ENCODE data around the gene ZFAND5.

GRCh38 chr9:72400866-72401265, 35.9 kb upstream of the ZFAND5 start:
- TF ChIP-seq CTCF (conservative IDR thresholded peaks at IDR 0.05; ENCODE audit: low read depth, low read length): no peak
- no peak for TF ChIP-seq EZH2phosphoT487 (IDR thresholded peaks at IDR 0.05; ENCODE audit: borderline replicate concordance, low read length)

Data from PC-3 (cell line).